ENCODE data around the gene CLTCL1. TPM values are rescaled to one million over a fixed set of nuclear protein-coding genes. Genes with fewer than 3 reads are reported as not detected.

The CLTCL1 gene
- total RNA-seq, 1 donor from 2014 or later = 26.0 TPM

DNA sequence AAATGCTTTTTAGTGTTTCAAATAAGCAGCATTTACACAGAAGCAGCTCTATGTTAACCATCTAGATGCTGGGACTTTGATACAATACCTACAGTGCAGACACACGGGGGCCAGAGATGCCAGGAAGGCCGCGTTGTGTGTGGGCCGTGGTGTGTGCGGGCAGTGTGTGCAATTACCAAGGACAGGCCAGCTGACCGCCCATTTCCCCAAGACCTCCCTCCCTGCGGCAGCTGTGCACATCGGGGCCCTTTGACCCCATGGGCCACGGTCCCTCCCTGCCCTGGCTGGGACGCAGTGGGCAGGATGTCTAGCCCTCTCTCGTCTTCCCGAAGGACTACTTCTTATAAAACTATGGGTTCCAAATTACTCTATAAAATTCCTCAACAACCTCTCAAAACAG, 38.4 kb downstream of the CLTCL1 start:
- peaks cover 0 to 12% of the 10 kb centered on the region in 2 donors for H3K9me3 ChIP-seq
- TF ChIP-seq CTCF (IDR thresholded peaks at IDR 0.05) = no peak
- DNase-seq (ENCODE audit: low spot score in 2 of 2) = no peak
- H3K27ac ChIP-seq = no peak overlapping the region
- peaks cover 0 to 3% of the 10 kb centered on the region in 2 donors for H3K36me3 ChIP-seq
- no peaks in the 10 kb centered on the region for H3K4me1 ChIP-seq
- no peak overlapping the region for H3K4me3 ChIP-seq
- no peaks in the 10 kb centered on the region for H3K27me3 ChIP-seq
- intact Hi-C loops (cut with DNase I) = no loop called here

- intact Hi-C loops (cut with DNase I) = no loop called here
- H3K9me3 ChIP-seq = no peaks in the 10 kb centered on the region
These were observed 46.7 kb downstream of the CLTCL1 start for GRCh38 chr22:19244600-19245352.

GRCh38 chr22:19242699-19243098, 48.8 kb downstream of the CLTCL1 start:
- no peak overlapping the region for H3K27ac ChIP-seq
- no peak overlapping the region for H3K4me3 ChIP-seq
- TF ChIP-seq CTCF (IDR thresholded peaks at IDR 0.05) = no peak
- no peak for DNase-seq (ENCODE audit: low spot score in 2 of 2)
- peaks cover 0 to 4% of the 10 kb centered on the region in 2 donors for H3K4me1 ChIP-seq
- no peaks in the 10 kb centered on the region for H3K27me3 ChIP-seq
- H3K9me3 ChIP-seq = no peaks in the 10 kb centered on the region
- intact Hi-C loops (cut with DNase I) = no loop called here
- H3K36me3 ChIP-seq = no peaks in the 10 kb centered on the region

More at GRCh38 chr22:19244600-19245352, 46.7 kb downstream of the CLTCL1 start:
- H3K27me3 ChIP-seq = no peaks in the 10 kb centered on the region
- no peak for DNase-seq (ENCODE audit: low spot score in 2 of 2)
- no peak overlapping the region for H3K4me3 ChIP-seq
- no peak overlapping the region for H3K27ac ChIP-seq
- TF ChIP-seq CTCF (IDR thresholded peaks at IDR 0.05) = no peak
- H3K4me1 ChIP-seq = no peaks in the 10 kb centered on the region
- H3K36me3 ChIP-seq = no peaks in the 10 kb centered on the region

DNA sequence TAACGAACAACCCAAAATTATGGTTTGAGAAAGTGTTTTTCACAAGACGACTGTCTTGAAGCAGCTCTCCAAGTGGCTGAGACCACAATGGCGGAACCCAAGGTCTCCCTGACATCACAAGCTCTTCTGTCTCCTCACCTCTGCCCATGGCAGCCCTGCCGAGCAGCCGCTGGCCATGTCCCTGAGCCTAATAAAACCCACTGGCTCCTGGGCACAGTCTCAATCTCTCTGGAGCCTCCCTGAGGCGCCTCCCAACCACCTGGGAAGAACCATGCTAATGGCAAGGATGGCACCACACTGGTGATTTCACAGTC, 50.0 kb downstream of the CLTCL1 start:
- H3K36me3 ChIP-seq = no peaks in the 10 kb centered on the region
- H3K9me3 ChIP-seq = no peaks in the 10 kb centered on the region
- H3K27ac ChIP-seq = no peak overlapping the region
- no peak for DNase-seq (ENCODE audit: low spot score in 2 of 2)
- peaks cover 0 to 4% of the 10 kb centered on the region in 2 donors for H3K4me1 ChIP-seq
- no peak overlapping the region for H3K4me3 ChIP-seq
- TF ChIP-seq CTCF (IDR thresholded peaks at IDR 0.05) = no peak
- intact Hi-C loops (cut with DNase I) = no loop called here
- H3K27me3 ChIP-seq = no peaks in the 10 kb centered on the region

DNA sequence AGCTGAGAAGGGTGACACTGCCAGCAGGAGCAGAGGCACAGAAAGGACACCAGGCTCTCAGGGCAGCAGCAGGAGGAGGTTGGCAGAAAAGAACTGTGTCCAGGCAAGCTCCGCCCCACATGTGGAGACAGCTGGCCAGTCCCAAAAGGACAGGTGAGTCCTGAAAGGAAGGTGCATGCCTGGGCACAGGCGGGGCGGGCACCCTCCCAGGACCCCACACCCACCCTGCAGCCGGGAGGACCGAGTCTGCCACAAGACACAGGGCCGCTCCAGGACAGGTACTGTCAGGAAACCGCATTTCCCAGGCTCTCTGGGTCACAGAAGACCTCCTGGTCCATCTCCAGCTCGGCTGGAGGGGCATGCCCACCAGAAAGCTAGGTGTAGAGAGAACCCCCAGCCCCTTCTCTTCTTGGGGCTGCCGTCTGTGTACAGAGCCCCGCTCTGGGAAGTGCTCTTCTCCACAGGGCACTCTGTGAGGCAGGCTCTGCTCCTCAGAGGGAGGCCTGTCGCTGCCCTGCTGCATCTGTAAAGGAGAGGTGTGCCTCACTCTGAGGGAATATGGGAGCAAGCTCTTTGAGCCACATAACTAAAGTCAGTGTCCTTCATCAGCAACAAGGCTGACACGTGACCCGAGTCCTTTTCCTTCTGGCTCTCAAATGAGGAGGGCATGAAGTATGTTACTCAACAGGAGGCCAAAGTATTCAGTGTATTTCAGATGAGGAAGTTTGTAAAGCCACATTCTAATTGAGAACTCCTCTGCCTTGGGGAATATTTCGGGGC, 50.5 kb downstream of the CLTCL1 start:
- DNase-seq (ENCODE audit: low spot score in 2 of 2) = no peak
- intact Hi-C loops (cut with DNase I) = no loop called here
- Histone ChIP-seq H3K9me3 (no peaks in the 10 kb centered on the region), H3K27ac (no peak overlapping the region), H3K36me3 (no peaks in the 10 kb centered on the region), H3K4me3 (no peak overlapping the region), H3K4me1 (peaks cover 0 to 4% of the 10 kb centered on the region in 2 donors), H3K27me3 (no peaks in the 10 kb centered on the region)
- TF ChIP-seq CTCF (IDR thresholded peaks at IDR 0.05) = no peak

Measured in ascending aorta (tissue), 2 donors.